HG03575 (cell line): ENCODE results near the gene GALR2.
"Not testable (repeated sequence)": the region's sequence is repeated elsewhere in the genome, so short reads cannot be mapped to it uniquely, and the experiment has no call there.

Experiments
- ATAC-seq: cut with Tn5 transposase; IDR thresholded peaks from one replicate; pipeline ENCODE4 v1.9.1; 2021; ENCODE audit not compliant: unreplicated experiment, insufficient number of reproducible peaks, low FRiP score; ENCODE audit errors: extremely low read depth

GALR2 gene

GRCh38 chr17:76078370-76078769, 3.8 kb downstream of the GALR2 start:
- not testable (repeated sequence) for ATAC-seq

GRCh38 chr17:76078860-76079534, 4.4 kb downstream of the GALR2 start, which contains the start of gene ZACN:
Gene ZACN, plus strand, starts transcription at chr17:76079182. Its CDS starts 83 bp downstream, at chr17:76079265.
- ATAC-seq: no peak

GRCh38 chr17:76079535-76079955, 5.0 kb downstream of the GALR2 start:
- ATAC-seq: no peak

- ATAC-seq: no peak
Observed at GRCh38 chr17:76079956-76080767, 5.6 kb downstream of the GALR2 start.

GRCh38 chr17:76080768-76081287, 6.2 kb downstream of the GALR2 start:
- no peak for ATAC-seq

GRCh38 chr17:76081295-76082210, 7.0 kb downstream of the GALR2 start:
- no peak for ATAC-seq

GRCh38 chr17:76082326-76083251, 8.0 kb downstream of the GALR2 start:
- ATAC-seq: no peak

- no peak for ATAC-seq
Observed at GRCh38 chr17:76083536-76084182, 9.1 kb downstream of the GALR2 start.

GRCh38 chr17:76085066-76085730, 10.6 kb downstream of the GALR2 start:
- no peak for ATAC-seq

- ATAC-seq: no peak
Observed at GRCh38 chr17:76085731-76086366, 11.3 kb downstream of the GALR2 start.

- ATAC-seq: no peak
Observed at GRCh38 chr17:76086384-76086783, 11.8 kb downstream of the GALR2 start.

- no peak for ATAC-seq
Observed at GRCh38 chr17:76087531-76087930, 12.9 kb downstream of the GALR2 start.

- no peak for ATAC-seq
Observed at GRCh38 chr17:76088041-76088867, 13.7 kb downstream of the GALR2 start.

GRCh38 chr17:76088868-76089576, 14.4 kb downstream of the GALR2 start:
- ATAC-seq: no peak
